Gastroesophageal sphincter (tissue), 3 donors: ENCODE data around the gene NFIX.

Experiments used
- CTCF ChIP-seq, 4 experiments: fragments of 200-600 bp in 2 of 4; fragments of 450-650 bp in 2 of 4; sonication (generic) in 1 of 4; IDR thresholded peaks; one replicate each; pipeline ENCODE4 v1.5.1; 2017 to 2019; ENCODE audit warnings: antibody characterized with exemption in 4 of 4, mild to moderate bottlenecking in 2 of 4, moderate library complexity in 2 of 4
- POLR2AphosphoS5 ChIP-seq: sonication (generic); formaldehyde crosslinking; IDR thresholded peaks from one replicate; pipeline ENCODE4 v1.6.1; 2017; ENCODE audit warnings: antibody characterized with exemption

- TF ChIP-seq CTCF (IDR thresholded peaks at IDR 0.05) (peak in 2 of 4 experiments; percentile 28 to 39), POLR2AphosphoS5 (no peak)
Measured at GRCh38 chr19:13058951-13059660, 63.8 kb downstream of the NFIX start.
